Activated CD8-positive, alpha-beta memory T cell treated with anti-CD3 and anti-CD28 coated beads, Interleukin-2, amount 10 ng/mL, durations not matched to agents 7 days and 5 days (primary cell): ENCODE data around the gene BCL11B. TPM values are rescaled to one million over a fixed set of nuclear protein-coding genes. Genes with fewer than 3 reads are reported as not detected.
A peak's percentile ranks its signal among the peaks of the same experiment; 100 is the strongest.

Source experiments
- ATAC-seq: fragments of 150-1000 bp; cut with Tn5 transposase; one replicate; pipeline ENCODE4 v1.10.0; 2021; ENCODE audit warnings: moderate library complexity
- CTCF ChIA-PET: fragments of 350-600 bp; sonication (Branson Sonifier 250); formaldehyde crosslinking; loops from one replicate; lab custom pipeline; 2021; ENCODE audit warnings: antibody characterized with exemption; lab: Charles Lee
- DNase-seq: peaks from one replicate; pipeline ENCODE4 v3.0.0-alpha.2; 2020
- H3K27ac Mint-ChIP-seq: one replicate; pipeline ENCODE4 v1.8.0; 2021; ENCODE audit warnings: mild to moderate bottlenecking, mixed read lengths
- H3K27me3 Mint-ChIP-seq: one replicate; pipeline ENCODE4 v1.8.0; 2021; ENCODE audit warnings: mixed read lengths
- H3K36me3 Mint-ChIP-seq: one replicate; pipeline ENCODE4 v1.8.0; 2021; ENCODE audit warnings: mild to moderate bottlenecking, mixed read lengths
- H3K4me1 Mint-ChIP-seq: one replicate; pipeline ENCODE4 v1.8.0; 2021; ENCODE audit warnings: mixed read lengths
- H3K4me3 Mint-ChIP-seq: one replicate; pipeline ENCODE4 v1.8.0; 2021; ENCODE audit warnings: mild to moderate bottlenecking, moderate library complexity, mixed read lengths
- H3K9me3 Mint-ChIP-seq: one replicate; pipeline ENCODE4 v1.8.0; 2022; ENCODE audit warnings: low read depth, mixed read lengths
- total RNA-seq, 2 experiments: library from RNA; stranded (reverse); gene quantifications; one replicate each; pipeline ENCODE4 v1.2.3, GENCODE V29; 2021

Gene BCL11B
- total RNA-seq, 2 experiments from 2014 or later: 53.0 to 66.2 TPM

- peaks cover 90% of the 10 kb centered on the region for H3K4me1 Mint-ChIP-seq
- H3K27me3 Mint-ChIP-seq: no peaks in the 10 kb centered on the region
- H3K4me3 Mint-ChIP-seq: no peak overlapping the region
- peaks cover 30% of the 10 kb centered on the region for H3K36me3 Mint-ChIP-seq
- H3K27ac Mint-ChIP-seq: peak overlapping the region; percentile 62
- DNase-seq: no peak
- no peak for ATAC-seq
- CTCF ChIA-PET: interaction anchor here (1.2 to 4.3 kb wide), 4 partner anchors 9 to 66 kb away, joined by 3 to 17 read pairs (median 4); no protein-coding TSS in a partner anchor
- H3K9me3 Mint-ChIP-seq: no peaks in the 10 kb centered on the region
These were observed 71.9 kb downstream of the BCL11B start for GRCh38 chr14:99199846-99200653.

- H3K27me3 Mint-ChIP-seq: no peaks in the 10 kb centered on the region
- H3K4me3 Mint-ChIP-seq: no peak overlapping the region
- peak overlapping the region; percentile 62 for H3K27ac Mint-ChIP-seq
- H3K4me1 Mint-ChIP-seq: peaks cover 90% of the 10 kb centered on the region
- DNase-seq (no peak), ATAC-seq (no peak)
- peaks cover 25% of the 10 kb centered on the region for H3K36me3 Mint-ChIP-seq
- no peaks in the 10 kb centered on the region for H3K9me3 Mint-ChIP-seq
- CTCF ChIA-PET: no interaction called here
These were observed 73.1 kb downstream of the BCL11B start for GRCh38 chr14:99198746-99199502.

GRCh38 chr14:99196310-99196650, 75.7 kb downstream of the BCL11B start:
- Mint-ChIP-seq H3K4me1 (peaks cover 85% of the 10 kb centered on the region), H3K27me3 (no peaks in the 10 kb centered on the region), H3K9me3 (no peaks in the 10 kb centered on the region), H3K4me3 (no peak overlapping the region), H3K36me3 (peaks cover 30% of the 10 kb centered on the region), H3K27ac (peak overlapping the region; percentile 25)
- CTCF ChIA-PET: interaction anchor here (0.9 to 2.6 kb wide), 6 partner anchors 12 to 70 kb away, joined by 3 to 9 read pairs (median 4); no protein-coding TSS in a partner anchor
- DNase-seq (no peak), ATAC-seq (no peak)

DNA sequence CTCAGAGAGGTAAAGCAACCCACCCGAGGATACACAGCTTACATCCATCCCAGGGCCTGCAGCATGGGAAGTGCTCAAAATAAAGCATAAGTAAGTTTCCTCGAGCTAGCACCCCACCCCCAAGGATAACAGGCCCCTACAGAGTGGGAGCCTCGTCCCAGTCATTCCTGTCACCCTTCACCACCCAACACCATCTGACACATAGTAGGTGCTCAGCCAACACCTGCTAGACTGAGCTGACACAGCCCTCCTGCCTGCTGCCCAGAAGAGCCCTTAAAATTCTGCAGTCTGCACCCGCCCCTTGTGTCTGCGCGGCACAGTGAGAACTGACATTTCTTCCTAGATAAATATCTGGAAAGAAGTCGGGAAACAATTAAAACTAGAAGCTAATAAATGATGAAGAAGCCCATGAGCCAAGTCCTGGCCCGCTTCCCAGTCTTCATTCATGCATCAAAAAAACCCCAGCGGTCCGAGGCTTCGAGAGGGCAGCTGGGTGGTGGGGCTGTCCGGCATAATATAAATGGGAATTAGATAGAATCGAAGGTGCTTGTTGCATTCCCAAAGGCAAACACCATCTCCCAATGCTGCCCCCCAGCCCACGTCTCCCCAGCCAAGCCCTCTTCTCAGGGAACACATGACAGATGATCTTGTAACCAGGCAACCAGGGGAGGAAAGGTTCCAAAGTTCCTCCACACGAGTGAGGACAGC, 76.2 kb downstream of the BCL11B start:
- no peak for DNase-seq
- no peaks in the 10 kb centered on the region for H3K27me3 Mint-ChIP-seq
- H3K9me3 Mint-ChIP-seq: no peaks in the 10 kb centered on the region
- no peak overlapping the region for H3K4me3 Mint-ChIP-seq
- peaks cover 30% of the 10 kb centered on the region for H3K36me3 Mint-ChIP-seq
- ATAC-seq: no peak
- H3K27ac Mint-ChIP-seq: peak overlapping the region; percentile 94
- CTCF ChIA-PET: interaction anchor here (0.9 to 2.6 kb wide), 7 partner anchors 8 to 71 kb away, joined by 3 to 9 read pairs (median 4); no protein-coding TSS in a partner anchor
- peaks cover 86% of the 10 kb centered on the region for H3K4me1 Mint-ChIP-seq

GRCh38 chr14:99194736-99195135, 77.3 kb downstream of the BCL11B start:
- Mint-ChIP-seq H3K27me3 (no peaks in the 10 kb centered on the region), H3K9me3 (no peaks in the 10 kb centered on the region), H3K27ac (peak overlapping the region; percentile 94), H3K36me3 (peaks cover 28% of the 10 kb centered on the region), H3K4me3 (no peak overlapping the region), H3K4me1 (peaks cover 90% of the 10 kb centered on the region)
- no peak for ATAC-seq
- CTCF ChIA-PET: interaction anchor here (0.9 to 2.6 kb wide), 6 partner anchors 20 to 77 kb away, joined by 3 to 9 read pairs (median 6); partner anchors contain the start of gene BCL11B
- DNase-seq: no peak

DNA sequence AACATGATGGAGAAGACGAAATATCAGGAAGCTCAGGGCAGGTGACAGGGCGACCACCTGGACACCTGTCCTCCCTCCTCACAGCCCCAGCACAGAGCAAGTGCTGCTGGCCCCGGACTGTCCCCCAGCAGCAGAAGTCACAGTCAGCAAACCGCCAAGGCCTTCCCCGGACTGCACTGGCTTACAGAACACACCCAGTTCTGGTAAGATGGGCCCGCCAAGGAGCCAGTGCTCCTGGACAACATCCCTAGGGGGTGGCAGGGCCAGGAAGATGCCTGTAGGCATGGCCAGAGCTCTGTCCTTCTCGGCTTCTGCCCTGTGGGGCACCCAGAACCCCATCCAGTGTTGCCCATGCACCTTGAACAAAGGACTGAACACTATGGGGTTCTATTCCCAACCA, 77.9 kb downstream of the BCL11B start:
- peaks cover 22% of the 10 kb centered on the region for H3K36me3 Mint-ChIP-seq
- peak overlapping the region; percentile 94 for H3K27ac Mint-ChIP-seq
- CTCF ChIA-PET: interaction anchor here (0.9 to 2.6 kb wide), 5 partner anchors 21 to 78 kb away, joined by 3 to 9 read pairs (median 8); partner anchors contain the start of gene BCL11B
- H3K9me3 Mint-ChIP-seq: no peaks in the 10 kb centered on the region
- DNase-seq: no peak
- no peaks in the 10 kb centered on the region for H3K27me3 Mint-ChIP-seq
- H3K4me3 Mint-ChIP-seq: no peak overlapping the region
- ATAC-seq: no peak
- H3K4me1 Mint-ChIP-seq: peaks cover 91% of the 10 kb centered on the region

- Mint-ChIP-seq H3K4me3 (peak overlapping the region; percentile 76), H3K36me3 (peaks cover 15% of the 10 kb centered on the region)
These were observed 79.2 kb downstream of the BCL11B start for GRCh38 chr14:99192830-99193229.

DNA sequence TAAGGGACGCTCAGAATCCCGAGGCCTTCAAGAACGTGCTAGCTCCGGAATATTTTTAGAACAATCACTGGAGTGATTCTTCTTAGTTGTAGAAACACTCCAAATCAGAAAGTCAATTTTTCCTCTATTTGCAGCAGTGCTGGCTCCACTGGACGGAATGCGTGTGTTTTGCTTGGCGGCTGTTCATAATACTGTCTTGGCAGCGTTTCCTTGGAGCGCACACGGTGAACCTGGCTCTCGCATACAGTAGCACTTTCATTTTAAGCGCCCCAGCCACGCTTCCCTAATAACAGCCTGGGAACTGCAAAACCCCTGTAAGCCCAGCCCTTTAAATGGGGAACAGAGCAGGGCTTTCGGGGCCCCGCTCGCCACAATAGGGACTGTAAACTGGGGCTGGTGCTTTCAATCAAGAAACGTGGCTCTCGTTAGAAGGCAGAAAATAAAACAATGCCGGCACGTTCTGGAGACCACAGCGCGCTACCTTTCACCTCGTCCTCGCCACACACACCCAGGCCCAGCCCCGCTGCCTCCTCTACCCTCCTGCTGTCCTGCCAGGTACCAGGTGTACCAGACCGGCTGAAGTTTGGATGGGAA, 79.9 kb downstream of the BCL11B start:
- no peaks in the 10 kb centered on the region for H3K27me3 Mint-ChIP-seq
- peak overlapping the region; percentile 94 for H3K27ac Mint-ChIP-seq

More at GRCh38 chr14:99192830-99193229, 79.2 kb downstream of the BCL11B start:
- H3K27me3 Mint-ChIP-seq: no peaks in the 10 kb centered on the region
- H3K4me1 Mint-ChIP-seq: peaks cover 90% of the 10 kb centered on the region
- no peak for ATAC-seq
- no peak for DNase-seq
- CTCF ChIA-PET: interaction anchor here (2.3 kb wide), 1 partner anchor 74 kb away, joined by 8 read pairs; no protein-coding TSS in a partner anchor
- H3K27ac Mint-ChIP-seq: peak overlapping the region; percentile 94
- no peaks in the 10 kb centered on the region for H3K9me3 Mint-ChIP-seq

GRCh38 chr14:99191395-99192027, 80.5 kb downstream of the BCL11B start:
- Mint-ChIP-seq H3K9me3 (no peaks in the 10 kb centered on the region), H3K4me1 (peaks cover 90% of the 10 kb centered on the region), H3K27ac (peak overlapping the region; percentile 94), H3K36me3 (peaks cover 15% of the 10 kb centered on the region), H3K27me3 (no peaks in the 10 kb centered on the region), H3K4me3 (peak overlapping the region; percentile 76)
- ATAC-seq (no peak), DNase-seq (no peak)
- CTCF ChIA-PET: interaction anchor here (0.6 to 2.4 kb wide), 8 partner anchors 8 to 1055 kb away, joined by 3 to 9 read pairs (median 4); no protein-coding TSS in a partner anchor

More for the DNA sequence above, 79.9 kb downstream of the BCL11B start:
- CTCF ChIA-PET: interaction anchor here (0.7 to 2.4 kb wide), 7 partner anchors 8 to 227 kb away, joined by 3 to 9 read pairs (median 4); no protein-coding TSS in a partner anchor
- DNase-seq (peak; percentile 59), ATAC-seq (peak; percentile 31)
- Mint-ChIP-seq H3K4me3 (peak overlapping the region; percentile 76), H3K9me3 (no peaks in the 10 kb centered on the region), H3K4me1 (peaks cover 90% of the 10 kb centered on the region), H3K36me3 (peaks cover 14% of the 10 kb centered on the region)

GRCh38 chr14:99190696-99191394, 81.2 kb downstream of the BCL11B start:
- ATAC-seq (peak; percentile 12), DNase-seq (peak; percentile 72)
- Mint-ChIP-seq H3K36me3 (peaks cover 18% of the 10 kb centered on the region), H3K27me3 (no peaks in the 10 kb centered on the region), H3K27ac (peak overlapping the region; percentile 94), H3K4me1 (peaks cover 91% of the 10 kb centered on the region), H3K9me3 (no peaks in the 10 kb centered on the region), H3K4me3 (peak overlapping the region; percentile 76)
- CTCF ChIA-PET: interaction anchor here (0.6 to 2.4 kb wide), 10 partner anchors 9 to 1054 kb away, joined by 3 to 9 read pairs (median 4); no protein-coding TSS in a partner anchor

DNA sequence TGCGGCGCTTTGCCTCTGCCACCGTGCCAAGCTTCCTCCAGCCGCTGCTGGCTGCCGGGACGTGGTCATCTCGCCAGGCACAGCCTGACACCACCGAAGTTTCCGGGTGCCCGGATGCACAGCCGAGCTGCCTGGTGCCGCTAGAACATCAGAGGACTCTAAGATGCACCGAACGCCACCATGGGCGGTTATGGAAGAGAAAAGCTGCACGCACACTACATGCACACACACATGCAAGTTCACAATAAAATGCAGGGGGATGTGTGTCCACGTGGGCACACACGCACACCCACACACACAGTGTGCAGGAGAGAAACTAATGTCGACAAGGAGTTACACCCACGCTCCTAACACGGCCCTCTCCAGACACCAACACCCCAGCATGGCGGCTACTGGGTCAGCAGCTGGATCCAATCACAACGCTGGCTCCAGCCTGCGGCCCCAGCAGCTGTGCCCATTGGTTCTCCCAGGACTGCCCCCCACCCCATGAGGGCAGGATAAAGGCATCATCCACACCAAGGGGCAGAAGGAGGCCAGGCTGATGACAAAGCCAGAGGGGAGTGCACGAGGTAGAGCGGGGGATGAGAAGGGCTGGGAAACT, 82.7 kb downstream of the BCL11B start:
- CTCF ChIA-PET: interaction anchor here (0.8 to 4.0 kb wide), 18 partner anchors 11 to 126 kb away, joined by 3 to 58 read pairs (median 4); partner anchors contain the start of gene BCL11B
- peak overlapping the region; percentile 71 for H3K4me3 Mint-ChIP-seq
- no peaks in the 10 kb centered on the region for H3K27me3 Mint-ChIP-seq
- ATAC-seq: peak; percentile 56
- no peaks in the 10 kb centered on the region for H3K9me3 Mint-ChIP-seq
- peaks cover 23% of the 10 kb centered on the region for H3K36me3 Mint-ChIP-seq
- DNase-seq: peak; percentile 84
- H3K27ac Mint-ChIP-seq: peak overlapping the region; percentile 94
- peaks cover 88% of the 10 kb centered on the region for H3K4me1 Mint-ChIP-seq
